ENCODE results near the gene ST6GALNAC3. TPM values are rescaled to one million over a fixed set of nuclear protein-coding genes. Genes with fewer than 3 reads are reported as not detected.

Gene ST6GALNAC3
- total RNA-seq, 6 experiments from 2014 or later, result 1.00 to 1.7 (median 1.2) TPM

GRCh38 chr1:76300556-76300955, 226.0 kb downstream of the ST6GALNAC3 start:
- DNase-seq, result no peak
- no peak overlapping the region for H3K27ac Mint-ChIP-seq
- H3K27me3 Mint-ChIP-seq (ENCODE audit: insufficient read depth), result no peaks in the 10 kb centered on the region
- no peaks in the 10 kb centered on the region for H3K36me3 Mint-ChIP-seq (ENCODE audit: low read depth)
- no peaks in the 10 kb centered on the region for H3K4me1 Mint-ChIP-seq (ENCODE audit: low read depth)
- no peak overlapping the region for H3K4me3 Mint-ChIP-seq
- H3K9me3 Mint-ChIP-seq, result no peaks in the 10 kb centered on the region
- TF ChIP-seq CTCF (IDR thresholded peaks at IDR 0.05), result no peak

GRCh38 chr1:76302711-76303339, 228.3 kb downstream of the ST6GALNAC3 start:
- Mint-ChIP-seq H3K36me3 (ENCODE audit: low read depth) (no peaks in the 10 kb centered on the region), H3K9me3 (no peaks in the 10 kb centered on the region), H3K4me1 (ENCODE audit: low read depth) (no peaks in the 10 kb centered on the region), H3K27me3 (ENCODE audit: insufficient read depth) (no peaks in the 10 kb centered on the region), H3K27ac (no peak overlapping the region), H3K4me3 (peak overlapping the region; percentile 61)
- TF ChIP-seq CTCF (IDR thresholded peaks at IDR 0.05), result no peak
- DNase-seq, result no peak

- H3K36me3 Mint-ChIP-seq (ENCODE audit: low read depth), result no peaks in the 10 kb centered on the region
- H3K27me3 Mint-ChIP-seq (ENCODE audit: insufficient read depth), result no peaks in the 10 kb centered on the region
- TF ChIP-seq CTCF (IDR thresholded peaks at IDR 0.05), result no peak
- H3K9me3 Mint-ChIP-seq, result no peaks in the 10 kb centered on the region
- H3K27ac Mint-ChIP-seq, result no peak overlapping the region
- H3K4me1 Mint-ChIP-seq (ENCODE audit: low read depth), result no peaks in the 10 kb centered on the region
- no peak overlapping the region for H3K4me3 Mint-ChIP-seq
- no peak for DNase-seq
Observed at GRCh38 chr1:76303340-76303717, 228.8 kb downstream of the ST6GALNAC3 start.

- Mint-ChIP-seq H3K27me3 (ENCODE audit: insufficient read depth) (no peaks in the 10 kb centered on the region; the same call in 1 of the 2 replicates), H3K36me3 (ENCODE audit: low read depth) (no peaks in the 10 kb centered on the region), H3K4me3 (no peak overlapping the region), H3K4me1 (ENCODE audit: low read depth) (no peaks in the 10 kb centered on the region), H3K27ac (no peak overlapping the region), H3K9me3 (peaks cover 10% of the 10 kb centered on the region)
- no peak for DNase-seq
- no peak for TF ChIP-seq CTCF (IDR thresholded peaks at IDR 0.05)
Observed at GRCh38 chr1:76313304-76313703, 238.8 kb downstream of the ST6GALNAC3 start.

- Mint-ChIP-seq H3K27me3 (ENCODE audit: insufficient read depth) (no peaks in the 10 kb centered on the region; the same call in 1 of the 2 replicates), H3K36me3 (ENCODE audit: low read depth) (no peaks in the 10 kb centered on the region), H3K4me3 (no peak overlapping the region), H3K27ac (no peak overlapping the region), H3K9me3 (peaks cover 10% of the 10 kb centered on the region), H3K4me1 (ENCODE audit: low read depth) (no peaks in the 10 kb centered on the region)
- no peak for DNase-seq
- TF ChIP-seq CTCF (IDR thresholded peaks at IDR 0.05), result no peak
Observed at GRCh38 chr1:76314730-76315129, 240.2 kb downstream of the ST6GALNAC3 start.

Measured in HFFc6 (cell line).